Liver (tissue), 9 donors: Measurements from ENCODE around the gene MISP. TPM values are rescaled to one million over a fixed set of nuclear protein-coding genes. Genes with fewer than 3 reads are reported as not detected.

ENCODE experiments used
- DNase-seq: peaks from one replicate; pipeline ENCODE4 v3.0.0-alpha.2; 2017; ENCODE audit warnings: low spot score
- H3K27ac ChIP-seq, 2 donors: one replicate each; pipeline ENCODE4 v1.7.0; 2013; ENCODE audit warnings: inconsistent platforms in 2 of 2, low read length in 2 of 2, control low read depth in 1 of 2, low read depth in 1 of 2, mild to moderate bottlenecking in 1 of 2
- H3K27me3 ChIP-seq, 4 donors: one replicate each; pipeline versions ENCODE4 v1.6.1 to v1.7.0; 2013; ENCODE audit warnings: low read length in 3 of 4, inconsistent platforms in 1 of 4, mild to moderate bottlenecking in 1 of 4, moderate library complexity in 1 of 4; ENCODE audit not compliant: control insufficient read depth in 4 of 4, insufficient read depth in 4 of 4
- H3K36me3 ChIP-seq, 4 donors: one replicate each; pipeline versions ENCODE4 v1.6.1 to v1.7.0; 2013; ENCODE audit warnings: low read length in 3 of 4, mild to moderate bottlenecking in 3 of 4, low read depth in 1 of 4, moderate library complexity in 1 of 4; ENCODE audit not compliant: control insufficient read depth in 4 of 4, insufficient read depth in 3 of 4
- H3K4me1 ChIP-seq, 4 donors: one replicate each; pipeline versions ENCODE4 v1.6.1 to v1.7.0; 2013; ENCODE audit warnings: low read length in 3 of 4, mild to moderate bottlenecking in 3 of 4, moderate library complexity in 1 of 4; ENCODE audit not compliant: control insufficient read depth in 4 of 4, insufficient read depth in 4 of 4
- H3K4me3 ChIP-seq, 3 donors: one replicate each; pipeline versions ENCODE4 v1.6.1 to v1.7.0; 2013; ENCODE audit warnings: low read length in 3 of 3, control low read depth in 1 of 3, low read depth in 1 of 3, mild to moderate bottlenecking in 1 of 3
- H3K9ac ChIP-seq, 2 donors: one replicate each; pipeline ENCODE4 v1.7.0; 2013; ENCODE audit warnings: low read length in 2 of 2, mild to moderate bottlenecking in 2 of 2, moderate library complexity in 2 of 2, control low read depth in 1 of 2, low read depth in 1 of 2
- H3K9me3 ChIP-seq, 4 donors: one replicate each; pipeline versions ENCODE4 v1.6.1 to v1.7.0; 2013; ENCODE audit warnings: low read length in 3 of 4; ENCODE audit not compliant: control insufficient read depth in 4 of 4
- FOXA1 ChIP-seq: IDR thresholded peaks from 2 replicates; pipeline ENCODE4 v1.6.1; 2016; ENCODE audit warnings: antibody characterized with exemption
- FOXA2 ChIP-seq: IDR thresholded peaks from 2 replicates; pipeline ENCODE4 v1.6.1; 2016; ENCODE audit warnings: antibody characterized with exemption
- GABPA ChIP-seq, 2 donors: IDR thresholded peaks in 1 of 2; conservative IDR thresholded peaks in 1 of 2; 2 replicates each; pipeline ENCODE4 v1.6.1; 2016; ENCODE audit warnings: antibody characterized with exemption in 2 of 2, mild to moderate bottlenecking in 1 of 2, moderate library complexity in 1 of 2
- HNF4A ChIP-seq, 2 donors: conservative IDR thresholded peaks; 2 replicates each; pipeline ENCODE4 v1.6.1; 2016; ENCODE audit warnings: antibody characterized with exemption in 2 of 2, mild to moderate bottlenecking in 2 of 2
- HNF4G ChIP-seq: IDR thresholded peaks from 2 replicates; pipeline ENCODE4 v1.6.1; 2016; ENCODE audit warnings: antibody characterized with exemption
- JUND ChIP-seq, 2 donors: IDR thresholded peaks; 2 replicates each; pipeline ENCODE4 v1.6.1; 2016; ENCODE audit warnings: antibody characterized with exemption in 2 of 2
- NR2F2 ChIP-seq: IDR thresholded peaks from 2 replicates; pipeline ENCODE4 v1.6.1; 2016; ENCODE audit warnings: antibody characterized with exemption
- RAD21 ChIP-seq, 2 donors: IDR thresholded peaks; 2 replicates each; pipeline ENCODE4 v1.6.1; 2016; ENCODE audit warnings: antibody characterized with exemption in 2 of 2, mild to moderate bottlenecking in 2 of 2
- RXRA ChIP-seq, 2 donors: IDR thresholded peaks; 2 replicates each; pipeline ENCODE4 v1.6.1; 2017 to 2018; ENCODE audit warnings: antibody characterized with exemption in 2 of 2, mild to moderate bottlenecking in 1 of 2
- SP1 ChIP-seq: IDR thresholded peaks from 2 replicates; pipeline ENCODE4 v1.6.1; 2018; ENCODE audit warnings: antibody characterized with exemption, mild to moderate bottlenecking
- TAF1 ChIP-seq: conservative IDR thresholded peaks from 2 replicates; pipeline ENCODE4 v1.6.1; 2016; ENCODE audit warnings: antibody characterized with exemption, mild to moderate bottlenecking
- YY1 ChIP-seq: IDR thresholded peaks from 2 replicates; pipeline ENCODE4 v1.6.1; 2016; ENCODE audit warnings: antibody characterized with exemption, mild to moderate bottlenecking
- WGBS: extraction: QIAGEN DNeasy Blood & Tissue Kit; methylation state at CpG from one replicate; pipeline ENCODE4 v1.1.7; 2013; 5-methylcytosine and 5-hydroxymethylcytosine counted together
- polyA plus RNA-seq, 2 donors: library from polyadenylated mRNA; stranded (reverse) in 1 of 2; unstranded in 1 of 2; fragments of 200-250 nt in 1 of 2; fragments of >200 nt in 1 of 2; fragmentation: Nextera tagmentation in 1 of 2; extraction: Ambion mirVana in 1 of 2; gene quantifications; one replicate each; pipeline versions ENCODE4 v1.2.1 to v1.2.3, GENCODE V29; 2013 to 2015
- total RNA-seq, 2 donors: library from RNA; depleted of rRNA; stranded (reverse); fragments of >200 nt; gene quantifications; one replicate each; pipeline ENCODE4 v1.2.3, GENCODE V29; 2014
- TF ChIP-seq, protein P1 (sequence below): IDR thresholded peaks from 2 replicates; pipeline ENCODE4 v1.6.1; 2016; ENCODE audit warnings: antibody characterized with exemption
- TF ChIP-seq, protein P2 (sequence below): IDR thresholded peaks from 2 replicates; pipeline ENCODE4 v1.6.1; 2016; ENCODE audit warnings: antibody characterized with exemption
- TF ChIP-seq, protein P3 (sequence below): IDR thresholded peaks from 2 replicates; pipeline ENCODE4 v1.6.1; 2016; ENCODE audit warnings: antibody characterized with exemption
- TF ChIP-seq, protein P4 (sequence below): fragments of 150-350 bp; IDR thresholded peaks from 2 replicates; pipeline ENCODE4 v1.5.1; 2017; ENCODE audit warnings: improper control_type of control experiment, low read depth, low read length; ENCODE audit not compliant: missing input control
- TF ChIP-seq, protein P5 (sequence below): IDR thresholded peaks from 2 replicates; pipeline ENCODE4 v1.6.1; 2016; ENCODE audit warnings: antibody characterized with exemption, mild to moderate bottlenecking
- donor health status: healthy.
- donor health status: healthy.
- donor health status: healthy.
- donor health status: healthy.
- donor health status: healthy.

MISP gene
- total and polyA plus RNA-seq, 4 donors = 0.05 to 0.08 TPM; not detected in 2

DNA sequence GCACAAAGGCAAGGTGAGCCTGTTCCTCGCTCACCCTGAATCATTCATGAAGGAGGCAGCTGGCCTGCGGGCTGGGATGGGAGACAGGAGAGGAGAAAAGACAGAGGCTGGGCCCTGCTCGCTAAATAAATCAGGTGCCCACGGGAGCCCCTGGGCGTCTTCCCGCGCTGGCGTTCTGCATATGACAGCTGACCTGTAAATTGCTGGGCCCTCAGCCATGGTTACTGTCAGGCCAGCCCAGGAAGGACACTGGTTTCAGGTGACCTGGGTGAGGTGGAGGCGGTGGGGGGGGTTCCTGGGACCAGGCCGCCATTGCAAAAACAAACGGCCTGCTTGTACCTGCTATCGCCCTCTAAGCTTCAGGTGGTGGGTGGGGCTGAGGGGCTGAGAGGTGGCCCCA, 42.9 kb downstream of the MISP start:
- WGBS = 97% methylated on average over 12 of the region's 12 CpGs
- Histone ChIP-seq H3K9me3 (no peaks in the 10 kb centered on the region), H3K4me3 (no peak overlapping the region), H3K4me1 (peaks cover 0 to 9% (median 3%) of the 10 kb centered on the region in 4 donors), H3K27me3 (no peaks in the 10 kb centered on the region), H3K27ac (no peak overlapping the region), H3K36me3 (no peaks in the 10 kb centered on the region), H3K9ac (no peak overlapping the region)
- TF ChIP-seq FOXA2 = no peak
- TF ChIP-seq, protein P1, sequence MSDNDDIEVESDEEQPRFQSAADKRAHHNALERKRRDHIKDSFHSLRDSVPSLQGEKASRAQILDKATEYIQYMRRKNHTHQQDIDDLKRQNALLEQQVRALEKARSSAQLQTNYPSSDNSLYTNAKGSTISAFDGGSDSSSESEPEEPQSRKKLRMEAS = no peak
- TF ChIP-seq, protein P2, sequence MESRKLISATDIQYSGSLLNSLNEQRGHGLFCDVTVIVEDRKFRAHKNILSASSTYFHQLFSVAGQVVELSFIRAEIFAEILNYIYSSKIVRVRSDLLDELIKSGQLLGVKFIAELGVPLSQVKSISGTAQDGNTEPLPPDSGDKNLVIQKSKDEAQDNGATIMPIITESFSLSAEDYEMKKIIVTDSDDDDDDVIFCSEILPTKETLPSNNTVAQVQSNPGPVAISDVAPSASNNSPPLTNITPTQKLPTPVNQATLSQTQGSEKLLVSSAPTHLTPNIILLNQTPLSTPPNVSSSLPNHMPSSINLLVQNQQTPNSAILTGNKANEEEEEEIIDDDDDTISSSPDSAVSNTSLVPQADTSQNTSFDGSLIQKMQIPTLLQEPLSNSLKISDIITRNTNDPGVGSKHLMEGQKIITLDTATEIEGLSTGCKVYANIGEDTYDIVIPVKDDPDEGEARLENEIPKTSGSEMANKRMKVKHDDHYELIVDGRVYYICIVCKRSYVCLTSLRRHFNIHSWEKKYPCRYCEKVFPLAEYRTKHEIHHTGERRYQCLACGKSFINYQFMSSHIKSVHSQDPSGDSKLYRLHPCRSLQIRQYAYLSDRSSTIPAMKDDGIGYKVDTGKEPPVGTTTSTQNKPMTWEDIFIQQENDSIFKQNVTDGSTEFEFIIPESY = no peak
- no peak for TF ChIP-seq SP1
- no peak for TF ChIP-seq JUND (IDR thresholded peaks at IDR 0.05)
- no peak for TF ChIP-seq NR2F2
- no peak for TF ChIP-seq RXRA (IDR thresholded peaks at IDR 0.05)
- no peak for TF ChIP-seq RAD21 (IDR thresholded peaks at IDR 0.05)
- TF ChIP-seq, protein P3, sequence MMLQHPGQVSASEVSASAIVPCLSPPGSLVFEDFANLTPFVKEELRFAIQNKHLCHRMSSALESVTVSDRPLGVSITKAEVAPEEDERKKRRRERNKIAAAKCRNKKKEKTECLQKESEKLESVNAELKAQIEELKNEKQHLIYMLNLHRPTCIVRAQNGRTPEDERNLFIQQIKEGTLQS = no peak
- TF ChIP-seq YY1 = no peak
- TF ChIP-seq TAF1 = no peak
- no peak for TF ChIP-seq GABPA (IDR thresholded peaks at IDR 0.05 in 1 of 2, conservative IDR thresholded peaks at IDR 0.05 in 1 of 2)
- no peak for TF ChIP-seq HNF4A (conservative IDR thresholded peaks at IDR 0.05)
- no peak for TF ChIP-seq FOXA1
- TF ChIP-seq, protein P4, sequence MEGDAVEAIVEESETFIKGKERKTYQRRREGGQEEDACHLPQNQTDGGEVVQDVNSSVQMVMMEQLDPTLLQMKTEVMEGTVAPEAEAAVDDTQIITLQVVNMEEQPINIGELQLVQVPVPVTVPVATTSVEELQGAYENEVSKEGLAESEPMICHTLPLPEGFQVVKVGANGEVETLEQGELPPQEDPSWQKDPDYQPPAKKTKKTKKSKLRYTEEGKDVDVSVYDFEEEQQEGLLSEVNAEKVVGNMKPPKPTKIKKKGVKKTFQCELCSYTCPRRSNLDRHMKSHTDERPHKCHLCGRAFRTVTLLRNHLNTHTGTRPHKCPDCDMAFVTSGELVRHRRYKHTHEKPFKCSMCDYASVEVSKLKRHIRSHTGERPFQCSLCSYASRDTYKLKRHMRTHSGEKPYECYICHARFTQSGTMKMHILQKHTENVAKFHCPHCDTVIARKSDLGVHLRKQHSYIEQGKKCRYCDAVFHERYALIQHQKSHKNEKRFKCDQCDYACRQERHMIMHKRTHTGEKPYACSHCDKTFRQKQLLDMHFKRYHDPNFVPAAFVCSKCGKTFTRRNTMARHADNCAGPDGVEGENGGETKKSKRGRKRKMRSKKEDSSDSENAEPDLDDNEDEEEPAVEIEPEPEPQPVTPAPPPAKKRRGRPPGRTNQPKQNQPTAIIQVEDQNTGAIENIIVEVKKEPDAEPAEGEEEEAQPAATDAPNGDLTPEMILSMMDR = no peak
- TF ChIP-seq, protein P5, sequence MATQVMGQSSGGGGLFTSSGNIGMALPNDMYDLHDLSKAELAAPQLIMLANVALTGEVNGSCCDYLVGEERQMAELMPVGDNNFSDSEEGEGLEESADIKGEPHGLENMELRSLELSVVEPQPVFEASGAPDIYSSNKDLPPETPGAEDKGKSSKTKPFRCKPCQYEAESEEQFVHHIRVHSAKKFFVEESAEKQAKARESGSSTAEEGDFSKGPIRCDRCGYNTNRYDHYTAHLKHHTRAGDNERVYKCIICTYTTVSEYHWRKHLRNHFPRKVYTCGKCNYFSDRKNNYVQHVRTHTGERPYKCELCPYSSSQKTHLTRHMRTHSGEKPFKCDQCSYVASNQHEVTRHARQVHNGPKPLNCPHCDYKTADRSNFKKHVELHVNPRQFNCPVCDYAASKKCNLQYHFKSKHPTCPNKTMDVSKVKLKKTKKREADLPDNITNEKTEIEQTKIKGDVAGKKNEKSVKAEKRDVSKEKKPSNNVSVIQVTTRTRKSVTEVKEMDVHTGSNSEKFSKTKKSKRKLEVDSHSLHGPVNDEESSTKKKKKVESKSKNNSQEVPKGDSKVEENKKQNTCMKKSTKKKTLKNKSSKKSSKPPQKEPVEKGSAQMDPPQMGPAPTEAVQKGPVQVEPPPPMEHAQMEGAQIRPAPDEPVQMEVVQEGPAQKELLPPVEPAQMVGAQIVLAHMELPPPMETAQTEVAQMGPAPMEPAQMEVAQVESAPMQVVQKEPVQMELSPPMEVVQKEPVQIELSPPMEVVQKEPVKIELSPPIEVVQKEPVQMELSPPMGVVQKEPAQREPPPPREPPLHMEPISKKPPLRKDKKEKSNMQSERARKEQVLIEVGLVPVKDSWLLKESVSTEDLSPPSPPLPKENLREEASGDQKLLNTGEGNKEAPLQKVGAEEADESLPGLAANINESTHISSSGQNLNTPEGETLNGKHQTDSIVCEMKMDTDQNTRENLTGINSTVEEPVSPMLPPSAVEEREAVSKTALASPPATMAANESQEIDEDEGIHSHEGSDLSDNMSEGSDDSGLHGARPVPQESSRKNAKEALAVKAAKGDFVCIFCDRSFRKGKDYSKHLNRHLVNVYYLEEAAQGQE = no peak
- TF ChIP-seq HNF4G = no peak
- DNase-seq = no peak
